ENCODE measurements around the gene HDAC6.
A peak's percentile ranks its signal among the peaks of the same experiment; 100 is the strongest.
"Not testable (repeated sequence)": the region's sequence is repeated elsewhere in the genome, so short reads cannot be mapped to it uniquely, and the experiment has no call there.

The HDAC6 gene

DNA sequence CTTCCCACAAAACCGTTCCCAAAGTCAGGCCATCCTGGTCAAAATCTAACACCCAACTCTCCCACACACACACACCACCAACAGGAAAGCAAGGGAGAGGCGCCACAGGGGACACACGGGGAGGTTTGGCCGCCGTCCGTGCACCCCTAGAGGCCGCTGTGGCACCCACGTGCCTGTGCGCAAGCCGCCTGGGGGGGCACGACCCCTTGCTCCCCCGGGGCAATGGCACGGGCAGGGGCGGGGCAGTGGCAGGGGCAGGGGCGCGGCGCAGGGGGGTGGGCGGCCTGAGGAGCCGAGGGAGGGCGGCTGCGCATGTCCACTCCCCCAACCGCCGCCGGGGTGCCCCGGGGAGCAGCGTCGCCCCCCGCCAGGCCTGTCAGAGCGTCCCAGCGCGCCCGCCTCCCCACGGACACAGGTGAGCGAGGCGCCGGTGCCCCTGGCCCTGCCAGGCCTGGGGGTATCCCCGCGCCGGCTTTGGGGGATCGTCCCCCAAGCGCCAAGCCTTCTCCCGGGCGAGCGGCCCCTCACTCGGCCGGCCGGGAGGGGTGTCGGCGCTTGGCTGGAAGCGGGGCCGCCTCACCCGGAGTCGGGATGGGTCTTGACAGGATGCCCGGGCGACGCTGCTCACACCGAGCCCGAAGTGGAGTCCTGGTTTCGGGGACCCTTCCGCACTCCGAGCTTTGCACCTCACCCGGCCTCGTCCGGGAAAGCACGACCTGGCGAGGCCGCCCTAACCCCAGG lies 24.4 kb downstream of the HDAC6 start, which contains the start of gene ERAS:
Gene ERAS (plus strand): TSS at position 379 of the 741 bp plus-strand sequence. CDS start 2,611 bp downstream, outside the sequence.
- DNase-seq (ENCODE audit: low spot score) = no peak

DNA sequence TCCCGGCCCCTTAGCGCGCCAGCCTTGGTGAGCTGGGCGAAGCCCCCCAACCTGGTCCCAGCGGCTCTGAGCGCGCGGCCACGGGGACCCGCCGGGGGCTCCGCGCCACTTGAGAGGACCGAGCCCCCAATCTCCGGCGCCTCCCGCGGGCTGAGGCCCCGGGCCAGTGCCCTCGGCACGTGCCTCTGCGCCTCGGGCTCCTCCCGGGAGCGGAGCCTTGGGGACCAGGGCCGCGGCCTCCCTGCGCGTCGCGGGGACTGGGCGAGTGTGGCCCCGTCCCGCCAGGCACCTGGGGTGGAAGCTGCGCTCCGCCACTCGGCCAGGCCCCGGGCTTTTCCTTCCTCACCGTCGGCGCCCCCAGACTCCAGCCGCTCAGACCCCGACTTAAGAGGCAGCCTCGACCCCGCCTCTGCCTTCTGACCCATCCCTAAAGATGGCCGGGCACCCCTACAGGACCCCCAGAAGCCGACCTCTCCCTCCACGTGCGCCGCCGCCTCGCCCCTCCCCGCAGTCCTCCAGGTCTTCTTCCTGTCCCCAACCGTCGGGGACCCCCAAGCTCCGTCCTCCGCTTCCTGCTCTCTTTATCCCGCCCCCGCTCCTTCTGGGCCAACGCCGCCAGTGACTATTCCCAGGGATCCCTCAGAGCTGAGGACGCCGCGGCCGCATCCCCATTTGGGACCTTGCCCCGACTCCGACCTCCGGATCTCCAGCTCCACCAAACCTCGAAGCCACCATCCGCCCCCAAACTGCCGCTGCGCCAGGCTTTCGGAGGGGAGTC lies 25.2 kb downstream of the HDAC6 start:
- no peak for DNase-seq (ENCODE audit: low spot score)

DNA sequence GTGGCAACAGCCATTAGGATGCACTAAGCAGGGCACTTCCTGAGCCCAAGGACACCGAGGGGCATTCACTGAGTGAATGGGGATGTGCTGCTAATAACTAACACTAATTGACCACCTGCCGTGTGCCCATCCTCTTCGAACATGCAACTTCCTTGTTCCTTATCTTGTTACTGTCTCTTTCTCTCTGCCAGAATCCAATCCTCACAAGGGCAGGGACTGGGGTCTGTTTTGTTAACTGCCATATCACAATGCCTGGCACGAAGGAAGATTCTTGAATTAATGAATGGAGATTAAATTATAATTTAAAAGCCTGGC lies 25.7 kb downstream of the HDAC6 start:
- no peak for DNase-seq (ENCODE audit: low spot score)

DNA sequence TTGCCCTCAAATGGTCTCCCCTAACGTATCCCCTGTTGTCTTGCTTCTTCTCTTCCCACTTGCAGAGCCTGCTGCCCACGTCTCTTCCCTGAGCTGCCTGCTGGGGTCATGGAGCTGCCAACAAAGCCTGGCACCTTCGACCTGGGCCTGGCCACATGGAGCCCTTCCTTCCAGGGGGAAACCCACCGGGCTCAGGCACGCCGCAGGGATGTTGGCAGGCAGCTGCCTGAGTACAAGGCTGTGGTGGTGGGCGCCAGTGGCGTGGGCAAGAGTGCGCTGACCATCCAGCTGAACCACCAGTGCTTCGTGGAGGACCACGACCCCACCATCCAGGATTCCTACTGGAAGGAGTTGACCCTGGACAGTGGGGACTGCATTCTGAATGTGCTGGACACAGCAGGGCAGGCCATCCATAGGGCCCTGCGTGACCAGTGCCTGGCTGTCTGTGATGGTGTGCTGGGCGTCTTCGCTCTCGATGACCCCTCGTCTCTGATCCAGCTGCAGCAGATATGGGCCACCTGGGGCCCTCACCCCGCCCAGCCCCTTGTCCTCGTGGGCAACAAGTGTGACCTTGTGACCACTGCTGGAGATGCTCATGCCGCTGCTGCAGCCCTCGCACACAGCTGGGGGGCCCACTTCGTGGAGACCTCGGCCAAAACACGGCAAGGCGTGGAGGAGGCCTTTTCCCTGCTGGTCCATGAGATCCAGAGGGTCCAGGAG lies 27.3 kb downstream of the HDAC6 start:
- DNase-seq (ENCODE audit: low spot score) = no peak

DNA sequence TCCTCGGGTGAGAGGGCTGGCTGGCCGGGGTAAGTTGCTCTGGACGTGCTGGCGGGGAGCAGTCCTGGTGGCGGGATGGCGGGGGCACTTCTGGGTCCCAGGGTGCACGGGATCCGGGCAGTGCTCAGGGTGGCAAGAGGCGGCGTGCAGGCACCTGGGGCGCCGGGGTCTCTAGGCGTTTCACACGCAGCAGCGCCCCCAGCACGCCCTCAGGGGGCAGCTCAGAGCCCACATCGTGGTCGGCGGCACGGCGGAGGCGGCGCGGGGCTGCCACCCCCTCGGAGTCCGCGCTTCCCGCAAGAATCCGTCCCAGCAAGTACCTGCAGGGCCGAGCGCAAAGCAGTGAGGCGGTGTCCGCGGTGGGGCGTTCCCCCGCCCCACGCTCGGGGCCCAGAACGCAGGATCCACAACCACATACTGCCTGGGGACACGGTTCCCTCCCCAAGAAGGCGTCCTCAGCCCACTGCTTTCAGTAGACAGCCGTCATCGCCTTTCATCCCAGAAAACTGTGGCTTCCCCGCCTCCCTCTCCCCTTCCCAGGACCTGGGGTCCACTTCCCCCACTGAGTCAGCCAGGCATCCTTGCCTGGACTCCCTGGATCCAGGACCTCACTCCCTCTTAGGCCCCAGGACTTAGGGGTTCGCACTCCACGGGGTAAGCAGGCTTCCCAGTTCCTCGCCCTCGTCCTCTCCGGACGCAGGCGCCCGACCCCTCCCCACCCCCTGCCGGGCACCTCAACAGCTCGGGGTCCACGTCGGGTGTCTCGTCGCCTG lies 29.5 kb downstream of the HDAC6 start:
- no peak for DNase-seq (ENCODE audit: low spot score)

DNA sequence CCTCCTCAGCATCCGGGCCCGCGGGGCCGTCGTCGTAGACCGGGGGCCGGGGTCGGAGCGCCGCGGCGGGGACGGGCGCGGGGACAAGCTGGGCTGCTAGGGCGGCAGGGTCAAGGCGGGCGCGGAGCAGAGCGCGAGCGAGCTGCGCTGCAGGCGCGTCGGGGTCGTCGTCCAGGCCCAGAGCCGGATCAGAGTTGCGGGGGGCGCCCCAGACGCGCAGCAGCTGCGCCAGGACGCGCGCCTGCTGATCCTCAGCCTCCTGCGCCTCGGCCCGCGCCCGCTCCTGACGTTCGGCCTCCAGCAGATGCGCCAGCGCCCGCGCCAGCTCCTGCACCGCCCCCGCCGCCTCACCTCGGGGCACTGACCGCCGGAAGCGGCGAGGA lies 30.0 kb downstream of the HDAC6 start:
- no peak for DNase-seq (ENCODE audit: low spot score)

DNA sequence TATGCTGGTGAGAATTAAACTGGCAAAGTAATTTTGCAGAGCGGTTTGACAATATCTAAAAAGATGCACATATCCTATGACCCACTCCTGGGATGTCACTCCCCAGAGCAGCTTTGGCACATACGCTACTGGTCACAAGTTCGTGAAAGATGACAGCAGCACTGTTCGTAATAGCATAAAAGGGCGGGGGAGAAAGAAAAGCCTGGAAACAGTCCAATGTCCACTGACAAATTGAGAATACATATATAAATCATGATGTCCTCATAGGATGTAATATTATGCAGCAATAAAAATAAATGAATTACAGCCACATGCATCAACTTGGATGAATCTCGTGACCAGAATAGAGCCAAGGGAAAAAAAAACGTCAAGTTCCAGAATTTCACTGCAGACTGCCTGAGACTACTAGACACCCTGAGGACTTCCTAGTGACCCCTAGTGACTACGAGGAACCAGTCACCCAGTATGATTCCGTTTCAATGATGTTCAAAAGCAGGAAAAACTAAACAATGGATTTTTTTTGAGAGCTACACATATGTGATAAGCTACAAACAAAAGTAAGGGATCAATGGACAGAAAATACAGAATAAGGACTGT lies 31.8 kb downstream of the HDAC6 start:
- DNase-seq (ENCODE audit: low spot score) = no peak

DNA sequence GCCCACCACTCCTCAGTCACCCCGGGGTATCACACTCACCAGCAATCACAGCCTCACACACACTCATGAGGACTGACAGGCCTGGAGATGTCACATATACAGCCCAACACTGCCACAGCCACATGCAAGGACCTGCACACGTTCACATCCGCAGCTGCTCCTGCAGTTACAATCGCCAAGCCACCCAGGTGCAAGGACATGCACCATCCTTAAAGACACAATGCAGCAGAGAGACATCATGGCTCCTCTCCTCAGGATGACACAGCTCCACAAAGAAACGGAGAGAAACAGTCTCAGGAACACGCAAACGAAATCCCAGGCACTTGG lies 32.5 kb downstream of the HDAC6 start:
- no peak for DNase-seq (ENCODE audit: low spot score)

DNA sequence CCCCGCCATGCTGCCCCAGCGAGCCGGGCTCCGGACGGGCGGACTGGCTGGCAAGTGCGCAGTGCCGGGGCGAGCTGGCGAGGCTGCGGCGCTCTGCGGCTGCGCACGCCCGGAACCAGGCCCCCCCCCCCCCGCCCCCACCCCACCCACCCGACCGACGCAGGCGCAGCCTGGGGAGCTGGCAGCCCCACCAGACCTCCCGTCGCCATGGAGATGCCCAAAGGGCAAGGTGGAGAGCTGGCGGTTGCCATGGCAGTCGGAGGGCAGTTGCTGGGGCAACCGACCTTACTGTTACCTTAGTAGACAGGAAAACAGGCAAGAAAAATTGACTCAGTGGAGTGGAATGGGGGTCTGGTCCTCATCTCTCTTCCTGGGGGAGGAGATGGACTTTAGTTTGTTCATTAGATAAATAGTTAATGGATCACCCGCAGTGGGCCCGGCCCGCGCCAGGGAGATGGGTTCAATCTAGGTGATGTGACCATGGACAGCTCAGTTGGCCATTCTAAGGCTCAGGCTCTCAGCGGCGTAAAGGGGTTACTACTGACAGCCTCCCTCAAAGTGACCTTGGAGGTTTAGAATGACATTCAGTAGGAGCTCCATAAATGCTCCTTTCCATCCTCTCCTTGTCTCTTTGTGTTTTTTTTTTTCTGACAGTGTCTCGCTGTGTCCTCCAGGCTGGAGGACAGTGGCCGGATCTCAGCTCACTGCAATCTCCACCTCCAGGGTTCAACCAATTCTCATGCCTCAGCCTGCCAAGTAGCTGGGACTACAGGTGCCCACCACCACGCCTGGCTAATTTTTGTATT lies 33.9 kb downstream of the HDAC6 start, which contains the start of gene PCSK1N:
Gene PCSK1N (minus strand): TSS at position 87 of the 806 bp plus-strand sequence. CDS start 78 bp downstream, at position 9.
- DNase-seq (ENCODE audit: low spot score) = peak; percentile 6

DNA sequence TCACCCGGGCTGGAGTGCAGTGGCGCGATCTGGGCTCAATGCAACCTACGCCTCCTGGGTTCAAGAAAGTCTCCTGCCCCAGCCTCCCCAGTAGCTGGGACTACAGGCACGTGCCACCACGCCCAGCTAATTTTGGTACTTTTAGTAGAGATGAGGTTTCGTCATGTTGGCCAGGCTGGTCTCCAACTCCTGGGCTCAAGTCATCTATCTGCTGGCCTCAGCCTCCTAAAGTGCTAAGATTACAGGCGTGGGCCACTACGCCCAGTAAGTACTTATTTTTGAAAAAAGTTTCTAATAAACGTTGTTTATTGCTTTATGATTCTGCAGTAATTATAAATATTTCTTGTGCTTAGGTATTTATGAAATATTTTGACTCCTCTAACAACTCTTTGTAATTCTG lies 37.8 kb downstream of the HDAC6 start:
- DNase-seq (ENCODE audit: low spot score) = no peak

DNA sequence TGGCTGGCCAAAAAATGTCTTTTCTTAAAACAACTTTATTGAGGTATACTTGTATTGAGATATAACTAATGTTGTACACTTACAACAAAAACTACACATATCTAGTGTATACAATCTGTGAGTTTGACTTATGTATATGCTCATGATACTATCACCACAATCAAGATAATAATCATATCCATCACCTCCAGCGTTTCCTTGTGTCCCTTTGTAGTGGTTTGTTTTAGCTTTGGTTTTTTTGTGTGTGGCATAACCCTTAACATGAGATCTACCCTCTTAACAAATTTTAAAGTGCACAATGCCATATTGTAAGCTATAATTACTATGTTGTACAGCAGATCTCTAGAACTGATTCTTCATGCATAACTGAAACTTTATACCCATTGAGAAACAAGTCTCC lies 47.0 kb downstream of the HDAC6 start:
- DNase-seq (ENCODE audit: low spot score) = no peak

DNA sequence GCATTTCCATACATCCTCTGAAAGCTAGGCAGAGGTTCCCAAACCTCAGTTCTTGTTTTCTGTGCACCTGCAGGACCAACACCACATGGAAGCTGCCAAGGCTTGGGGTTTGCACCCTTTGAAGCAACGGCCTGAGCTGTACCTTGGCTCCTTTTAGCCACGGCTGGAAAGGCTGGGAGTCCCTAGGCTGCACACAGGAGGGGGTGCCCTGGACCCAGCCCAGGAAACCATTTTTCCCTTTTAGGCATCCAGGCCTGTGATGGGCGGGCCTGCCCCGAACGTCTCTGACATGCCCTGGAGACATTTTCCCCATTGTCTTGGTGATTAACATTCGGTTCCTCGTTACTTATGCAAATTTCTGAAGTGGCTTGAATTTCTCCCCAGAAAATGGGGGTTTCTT lies 51.0 kb downstream of the HDAC6 start:
- DNase-seq (ENCODE audit: low spot score) = no peak

DNA sequence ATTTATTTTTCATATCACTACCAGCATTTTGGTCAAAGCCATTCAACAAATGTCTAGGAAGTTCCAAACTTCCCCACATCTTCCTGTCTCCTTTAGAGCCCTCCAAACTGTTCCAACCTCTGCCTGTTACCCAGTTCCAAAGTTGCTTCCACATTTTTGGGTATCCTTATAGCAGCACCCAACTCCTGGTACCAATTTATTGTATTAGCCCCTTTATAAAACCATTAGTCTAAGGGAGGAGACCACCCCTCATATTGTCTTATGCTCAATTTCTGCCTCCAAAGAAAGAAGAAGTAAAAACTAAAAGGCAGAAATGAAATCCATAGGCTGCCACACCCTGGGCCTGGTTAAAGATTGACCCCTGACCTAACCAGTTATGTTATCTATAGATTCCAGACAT lies 51.6 kb downstream of the HDAC6 start:
- DNase-seq (ENCODE audit: low spot score) = not testable (repeated sequence)

DNA sequence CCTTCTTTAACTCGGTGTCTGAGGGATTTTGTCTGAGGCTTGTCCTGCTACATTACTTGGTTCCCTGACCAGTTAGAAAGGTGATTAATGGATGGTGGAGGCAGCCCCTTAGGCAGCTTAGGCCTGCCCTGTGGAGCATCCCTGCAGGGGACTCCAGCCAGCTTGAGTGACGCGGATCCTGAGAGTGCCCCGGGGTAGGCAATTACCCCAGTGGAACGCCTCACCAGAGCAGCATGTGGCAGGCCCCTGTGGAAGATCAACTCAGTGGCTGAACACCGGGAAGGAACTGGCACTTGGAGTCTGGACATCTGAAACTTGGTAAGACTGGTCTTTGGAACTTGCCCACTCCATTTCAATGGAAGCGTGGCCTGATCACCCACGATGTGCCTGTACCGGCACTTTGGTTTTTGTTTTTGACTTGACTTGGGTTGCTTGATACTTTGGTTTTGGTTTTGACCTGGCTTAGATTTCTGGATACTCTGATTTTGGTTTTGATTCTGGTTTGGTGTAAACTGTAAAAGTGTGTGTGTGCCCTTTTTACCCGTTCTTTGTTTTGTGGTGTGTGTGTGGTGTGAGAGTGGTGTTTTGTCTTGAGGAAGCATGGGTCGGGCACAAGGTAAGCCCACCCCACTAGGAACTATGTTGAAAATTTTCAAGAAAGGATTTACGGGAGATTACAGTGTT lies 52.4 kb downstream of the HDAC6 start:
- DNase-seq (ENCODE audit: low spot score) = not testable (repeated sequence)

DNA sequence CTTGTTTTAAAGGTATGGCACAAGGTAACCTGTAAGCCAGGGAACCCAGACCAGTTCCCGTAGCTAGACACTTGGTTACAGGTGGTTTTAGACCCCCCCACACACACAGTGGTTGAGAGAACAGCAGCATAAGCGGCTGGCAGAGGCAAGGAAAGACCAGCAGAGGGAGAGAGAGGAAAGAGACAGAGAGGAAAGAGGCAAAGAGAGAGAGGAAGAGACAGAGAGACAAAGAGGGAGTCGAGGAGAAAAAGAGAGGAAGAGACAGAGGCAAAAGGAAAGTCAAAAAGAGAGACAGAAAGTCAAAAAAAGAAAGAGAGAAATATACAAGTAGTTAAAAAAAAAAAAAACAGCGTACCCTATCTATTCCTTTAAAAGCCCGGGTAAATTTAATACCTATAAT lies 53.0 kb downstream of the HDAC6 start:
- DNase-seq (ENCODE audit: low spot score) = no peak

DNA sequence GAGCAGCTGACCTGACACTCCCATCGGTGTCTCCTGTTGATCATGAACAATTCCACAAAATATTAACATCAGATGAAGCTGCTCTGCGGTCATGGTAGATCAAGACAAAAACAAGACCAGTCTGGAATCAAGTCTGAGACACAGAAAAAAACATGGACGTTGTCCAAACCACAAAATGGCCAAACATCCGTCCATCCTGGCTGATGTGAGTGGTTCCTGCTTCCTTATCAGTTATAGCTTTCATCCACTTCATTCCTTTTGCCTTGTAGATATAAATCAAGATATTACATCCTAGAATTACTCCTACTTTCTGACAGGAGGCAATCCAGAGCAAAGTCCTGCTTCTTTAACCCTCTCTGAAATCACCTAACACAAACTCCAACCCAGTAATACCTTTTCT lies 62.3 kb downstream of the HDAC6 start:
- DNase-seq (ENCODE audit: low spot score) = no peak

DNA sequence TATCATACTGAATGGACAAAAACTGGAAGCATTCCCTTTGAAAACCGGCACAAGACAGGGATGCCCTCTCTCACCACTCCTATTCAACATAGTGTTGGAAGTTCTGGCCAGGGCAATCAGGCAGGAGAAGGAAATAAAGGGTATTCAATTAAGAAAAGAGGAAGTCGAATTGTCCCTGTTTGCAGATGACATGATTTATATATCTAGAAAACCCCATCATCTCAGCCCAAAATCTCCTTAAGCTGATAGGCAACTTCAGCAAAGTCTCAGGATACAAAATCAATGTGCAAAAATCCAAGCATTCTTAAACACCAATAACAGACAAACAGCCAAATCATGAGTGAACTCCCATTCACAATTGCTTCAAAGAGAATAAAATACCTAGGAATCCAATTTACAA lies 70.2 kb downstream of the HDAC6 start:
- not testable (repeated sequence) for DNase-seq (ENCODE audit: low spot score)

All from activated CD4-positive, alpha-beta T cell treated with anti-CD3 and anti-CD28 coated beads, Interleukin-2, Interleukin-4, amounts not matched to agents 100 ng/mL and 50 ng/mL, durations not matched to agents 16 hours and 8 hours (primary cell).